ENCODE measurements around the gene DYSF. TPM values are rescaled to one million over a fixed set of nuclear protein-coding genes. Genes with fewer than 3 reads are reported as not detected.

The DYSF gene
- total RNA-seq, 4 donors from 2014 or later: 1.7 to 5.0 (median 2.6) TPM

- Histone ChIP-seq H3K4me1 (peaks cover 26% of the 10 kb centered on the region), H3K36me3 (no peaks in the 10 kb centered on the region), H3K9me3 (no peaks in the 10 kb centered on the region), H3K27me3 (no peaks in the 10 kb centered on the region), H3K4me3 (no peak overlapping the region), H3K27ac (no peak overlapping the region)
- DNase-seq (ENCODE audit: low spot score in 2 of 2): peak in 1 of 2 donors; percentile 55
- TF ChIP-seq CTCF (IDR thresholded peaks at IDR 0.05) (no peak), EP300 (IDR thresholded peaks at IDR 0.05) (no peak), POLR2AphosphoS5 (IDR thresholded peaks at IDR 0.05) (no peak), POLR2A (IDR thresholded peaks at IDR 0.05) (no peak)
- WGBS: 58% methylated on average over 8 of the region's 8 CpGs
Observed at GRCh38 chr2:71696381-71696780, 243.0 kb downstream of the DYSF start.

- no peak overlapping the region for H3K4me3 ChIP-seq
- H3K36me3 ChIP-seq: no peaks in the 10 kb centered on the region
- H3K4me1 ChIP-seq: peaks cover 27% of the 10 kb centered on the region
- WGBS: 64% methylated on average over 14 of the region's 14 CpGs
- peak in 1 of 2 donors; percentile 55 for DNase-seq (ENCODE audit: low spot score in 2 of 2)
- H3K27ac ChIP-seq: no peak overlapping the region
- TF ChIP-seq POLR2A (IDR thresholded peaks at IDR 0.05) (no peak), POLR2AphosphoS5 (IDR thresholded peaks at IDR 0.05) (no peak), EP300 (IDR thresholded peaks at IDR 0.05) (no peak), CTCF (IDR thresholded peaks at IDR 0.05) (no peak)
- no peaks in the 10 kb centered on the region for H3K9me3 ChIP-seq
- H3K27me3 ChIP-seq: no peaks in the 10 kb centered on the region
Observed at GRCh38 chr2:71697106-71698004, 244.0 kb downstream of the DYSF start.

GRCh38 chr2:71699428-71699827 is 246.1 kb downstream of the DYSF start:
- no peaks in the 10 kb centered on the region for H3K27me3 ChIP-seq
- peaks cover 21% of the 10 kb centered on the region for H3K4me1 ChIP-seq
- H3K4me3 ChIP-seq: no peak overlapping the region
- H3K27ac ChIP-seq: no peak overlapping the region
- 88% methylated on average over 4 of the region's 6 CpGs for WGBS
- no peak for TF ChIP-seq POLR2AphosphoS5 (IDR thresholded peaks at IDR 0.05)
- TF ChIP-seq EP300 (IDR thresholded peaks at IDR 0.05): no peak
- no peak for TF ChIP-seq POLR2A (IDR thresholded peaks at IDR 0.05)
- TF ChIP-seq CTCF (IDR thresholded peaks at IDR 0.05): no peak
- DNase-seq (ENCODE audit: low spot score in 2 of 2): peak; percentile 18 to 29
- no peaks in the 10 kb centered on the region for H3K36me3 ChIP-seq
- H3K9me3 ChIP-seq: no peaks in the 10 kb centered on the region

- no peaks in the 10 kb centered on the region for H3K9me3 ChIP-seq
- peaks cover 22% of the 10 kb centered on the region for H3K4me1 ChIP-seq
- no peak overlapping the region for H3K27ac ChIP-seq
- WGBS: 87% methylated on average over 8 of the region's 11 CpGs
- H3K4me3 ChIP-seq: no peak overlapping the region
- H3K27me3 ChIP-seq: no peaks in the 10 kb centered on the region
- peak; percentile 38 to 63 for DNase-seq (ENCODE audit: low spot score in 2 of 2)
- TF ChIP-seq CTCF (IDR thresholded peaks at IDR 0.05): no peak
- TF ChIP-seq EP300 (IDR thresholded peaks at IDR 0.05): no peak
- no peaks in the 10 kb centered on the region for H3K36me3 ChIP-seq
Observed at GRCh38 chr2:71700041-71700657, 246.8 kb downstream of the DYSF start.
